Measurements from ENCODE around the gene AKAP11.
A peak's percentile ranks its signal among the peaks of the same experiment; 100 is the strongest.
"Not testable (repeated sequence)": the region's sequence is repeated elsewhere in the genome, so short reads cannot be mapped to it uniquely, and the experiment has no call there.

The AKAP11 gene, protein sequence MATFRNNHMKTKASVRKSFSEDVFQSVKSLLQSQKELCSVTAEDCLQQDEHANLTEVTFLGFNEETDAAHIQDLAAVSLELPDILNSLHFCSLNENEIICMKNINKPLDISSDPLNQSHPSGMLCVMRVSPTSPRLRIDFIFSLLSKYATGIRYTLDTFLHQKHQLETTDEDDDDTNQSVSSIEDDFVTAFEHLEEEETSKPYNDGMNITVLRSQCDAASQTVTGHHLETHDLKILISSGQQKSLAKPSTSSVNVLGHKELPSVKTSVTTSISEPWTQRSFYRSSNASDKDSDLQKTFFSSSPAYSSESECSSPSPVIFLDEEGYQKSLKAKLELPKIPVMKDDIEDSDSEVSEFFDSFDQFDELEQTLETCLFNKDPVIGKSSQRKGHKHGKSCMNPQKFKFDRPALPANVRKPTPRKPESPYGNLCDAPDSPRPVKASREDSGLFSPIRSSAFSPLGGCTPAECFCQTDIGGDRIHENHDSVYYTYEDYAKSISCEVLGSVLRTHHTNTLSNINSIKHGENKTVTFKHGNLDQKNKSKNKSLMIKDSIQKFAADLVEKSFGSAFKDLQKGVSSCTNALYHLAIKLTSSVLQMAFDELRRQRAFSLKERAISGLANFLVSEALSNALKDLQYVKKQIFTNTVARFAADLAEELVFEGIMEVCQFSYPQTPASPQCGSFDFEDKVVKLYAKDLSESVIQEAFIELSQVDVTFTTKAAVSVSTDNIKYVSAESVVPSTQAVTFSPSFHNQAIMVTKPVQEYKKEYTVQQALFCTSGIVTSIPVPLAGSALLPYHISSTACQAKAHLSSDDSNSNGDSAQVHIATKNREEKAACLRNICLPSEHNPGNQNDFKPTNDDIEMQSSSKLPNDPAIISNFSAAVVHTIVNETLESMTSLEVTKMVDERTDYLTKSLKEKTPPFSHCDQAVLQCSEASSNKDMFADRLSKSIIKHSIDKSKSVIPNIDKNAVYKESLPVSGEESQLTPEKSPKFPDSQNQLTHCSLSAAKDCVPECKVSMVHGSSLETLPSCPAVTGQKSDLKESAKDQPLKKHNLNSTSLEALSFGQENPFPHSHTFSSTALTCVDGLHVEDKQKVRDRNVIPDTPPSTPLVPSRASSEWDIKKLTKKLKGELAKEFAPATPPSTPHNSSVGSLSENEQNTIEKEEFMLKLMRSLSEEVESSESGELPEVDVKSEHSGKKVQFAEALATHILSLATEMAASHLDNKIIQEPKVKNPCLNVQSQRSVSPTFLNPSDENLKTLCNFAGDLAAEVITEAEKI (N-terminal part only)

DNA sequence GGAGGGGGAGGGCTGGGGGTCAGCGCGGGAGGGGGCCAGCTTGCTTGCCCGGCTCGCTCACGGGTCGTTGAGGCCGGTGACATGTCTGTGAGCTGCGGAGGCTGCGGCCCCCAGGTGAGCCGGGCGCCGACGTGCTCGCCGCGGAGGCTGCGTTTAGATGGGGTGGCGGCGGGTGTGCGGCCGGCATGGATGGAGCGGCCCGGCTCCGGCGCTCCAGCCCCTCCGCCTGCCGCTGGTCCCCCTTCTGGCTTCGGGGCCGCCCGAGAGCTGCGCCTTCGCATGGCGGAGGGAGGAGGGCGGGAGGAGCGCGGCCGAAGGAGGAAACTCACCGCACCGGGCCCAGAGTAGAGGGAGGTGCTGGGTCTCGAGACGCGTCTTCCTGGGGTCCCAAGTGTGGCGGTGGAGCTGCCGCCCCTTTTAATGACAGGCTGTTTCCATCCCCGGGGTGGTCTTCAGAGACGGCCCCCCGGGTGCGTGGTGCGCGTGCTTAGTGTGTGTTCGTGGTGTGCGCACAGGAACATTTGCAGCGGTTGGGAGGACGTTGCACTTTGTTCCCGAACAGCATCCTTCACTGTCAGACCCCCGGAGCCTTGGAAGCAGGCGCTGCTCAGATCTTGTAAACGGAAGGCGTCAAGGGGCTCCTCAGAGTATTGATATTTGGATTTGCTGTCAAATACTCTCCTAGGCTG, at the start of gene AKAP11:
Gene AKAP11 (plus strand): TSS at position 38 of the 689 bp plus-strand sequence. CDS start 14,197 bp downstream, outside the sequence.
- DNase-seq (ENCODE audit: low spot score): peak; percentile 72

DNA sequence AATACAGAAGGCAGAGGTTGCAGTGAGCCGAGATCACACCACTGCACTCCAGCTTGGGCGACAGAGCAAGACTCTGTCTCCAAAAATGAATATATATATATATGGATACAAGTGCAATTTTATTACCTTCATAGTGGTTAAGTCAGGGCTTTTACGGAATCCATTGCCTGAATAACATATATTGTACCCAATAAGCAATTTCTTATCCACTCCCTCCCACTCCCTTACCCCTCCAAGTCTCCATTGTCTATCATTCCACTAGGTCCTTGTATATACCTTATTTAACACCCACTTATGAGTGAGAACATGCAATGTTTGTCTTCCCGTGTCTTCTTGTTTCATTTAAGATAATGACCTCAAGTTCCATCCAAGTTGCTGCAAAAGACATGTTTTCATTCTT, 48.3 kb upstream of the AKAP11 start:
- DNase-seq (ENCODE audit: low spot score): no peak

DNA sequence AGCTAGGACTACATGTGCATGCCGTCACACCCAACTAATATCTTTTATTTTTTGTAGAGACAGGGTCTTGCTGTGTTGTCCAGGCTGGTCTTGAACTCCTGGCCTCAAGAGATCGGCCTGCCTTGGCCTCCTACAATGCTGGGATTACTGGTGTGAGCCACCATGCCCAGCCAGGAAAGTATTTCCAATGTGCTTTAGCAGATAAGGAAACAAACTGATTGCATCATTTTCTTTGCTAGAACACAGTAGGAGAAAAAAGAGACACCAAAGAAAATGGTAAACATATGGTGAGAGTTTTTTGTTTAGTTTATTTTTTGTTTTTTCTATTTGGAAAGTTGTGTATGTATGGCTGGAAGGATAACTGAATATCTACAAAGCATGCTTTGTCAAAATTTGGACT, 46.9 kb upstream of the AKAP11 start:
- DNase-seq (ENCODE audit: low spot score): no peak

GRCh38 chr13:42226759-42227158, 45.2 kb upstream of the AKAP11 start:
- DNase-seq (ENCODE audit: low spot score): not testable (repeated sequence)

GRCh38 chr13:42228527-42228926, 43.4 kb upstream of the AKAP11 start:
- no peak for DNase-seq (ENCODE audit: low spot score)

GRCh38 chr13:42229287-42229686, 42.7 kb upstream of the AKAP11 start:
- DNase-seq (ENCODE audit: low spot score): no peak

- DNase-seq (ENCODE audit: low spot score): no peak
Observed at GRCh38 chr13:42232671-42233070, 39.3 kb upstream of the AKAP11 start.

DNA sequence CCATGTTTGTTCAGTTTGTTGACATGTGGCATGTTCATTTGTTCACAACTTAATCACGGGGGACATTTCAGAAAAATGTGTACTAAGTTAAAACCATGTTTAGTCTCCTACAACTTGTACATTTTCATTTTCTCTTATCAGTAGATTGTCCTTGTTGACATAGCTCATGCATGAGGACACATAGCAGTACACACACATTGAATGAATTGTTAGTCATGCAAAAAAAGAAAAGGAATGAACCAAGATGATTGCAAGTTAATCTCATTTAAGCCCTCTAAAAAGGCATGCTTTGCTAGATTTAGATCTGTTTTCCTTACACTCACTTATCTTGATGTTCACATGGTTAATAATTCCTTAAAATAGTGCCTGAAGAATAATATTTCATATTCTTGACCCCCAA, 38.2 kb upstream of the AKAP11 start:
- no peak for DNase-seq (ENCODE audit: low spot score)

DNA sequence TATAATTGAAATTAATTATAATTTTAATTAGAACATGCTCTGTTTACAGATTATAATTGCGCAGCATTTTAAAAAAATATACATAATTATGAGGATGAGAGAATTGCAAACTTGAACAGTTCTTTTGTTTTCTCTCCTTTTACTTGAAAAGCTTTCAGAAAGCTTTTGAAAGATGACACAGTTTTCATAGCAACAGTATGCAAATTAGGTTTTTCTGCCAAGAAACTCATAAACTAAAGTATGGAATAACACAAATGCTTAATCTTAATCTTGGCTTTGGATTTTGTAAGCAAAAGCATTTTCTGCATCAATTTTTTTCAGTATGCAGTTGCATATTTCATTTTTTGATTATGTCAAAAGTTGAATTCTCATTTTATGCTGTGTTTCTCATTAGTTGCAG, 32.8 kb upstream of the AKAP11 start:
- DNase-seq (ENCODE audit: low spot score): no peak

GRCh38 chr13:42239644-42240043, 32.3 kb upstream of the AKAP11 start:
- no peak for DNase-seq (ENCODE audit: low spot score)

DNA sequence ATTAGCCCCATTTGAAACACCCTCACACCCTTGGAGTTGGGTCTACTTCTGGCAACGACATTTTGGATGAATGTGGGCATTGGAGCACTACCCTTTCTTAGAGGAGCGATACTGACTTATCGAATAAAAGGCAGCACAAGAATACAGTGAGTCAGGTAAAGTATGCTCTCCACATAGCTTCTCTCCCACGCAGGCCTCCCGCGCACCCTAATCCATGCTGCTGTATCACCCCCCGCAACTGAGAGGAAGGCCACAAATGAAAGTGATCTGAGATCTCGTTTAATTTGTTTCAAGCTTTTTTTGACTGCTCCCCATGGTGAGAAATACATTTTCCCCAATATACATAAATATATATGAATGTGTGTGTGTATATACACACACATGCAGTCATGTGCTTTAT, 25.4 kb upstream of the AKAP11 start:
- no peak for DNase-seq (ENCODE audit: low spot score)

GRCh38 chr13:42247883-42248282, 24.1 kb upstream of the AKAP11 start:
- no peak for DNase-seq (ENCODE audit: low spot score)

GRCh38 chr13:42255886-42256285, 16.1 kb upstream of the AKAP11 start:
- DNase-seq (ENCODE audit: low spot score): no peak

DNA sequence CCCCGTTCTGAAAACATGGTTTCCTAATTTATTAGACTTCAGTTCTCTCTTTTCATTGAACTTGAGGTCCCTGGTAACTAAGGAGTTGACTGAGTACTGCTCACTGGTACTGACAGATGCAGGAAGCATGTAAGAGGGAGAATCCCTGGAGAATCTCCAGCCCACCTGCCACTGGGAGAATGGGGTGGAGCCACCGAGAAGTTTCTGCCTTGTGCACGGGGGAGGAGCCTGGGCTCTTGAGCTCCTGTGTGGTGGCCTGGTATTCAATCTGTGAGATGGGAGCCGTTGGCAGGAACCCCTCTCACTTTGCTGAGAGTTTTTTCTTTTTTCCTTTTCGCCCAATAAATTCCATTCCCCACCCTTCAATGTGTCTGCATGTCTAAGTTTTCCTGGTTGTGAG, 13.2 kb upstream of the AKAP11 start:
- DNase-seq (ENCODE audit: low spot score): no peak

DNA sequence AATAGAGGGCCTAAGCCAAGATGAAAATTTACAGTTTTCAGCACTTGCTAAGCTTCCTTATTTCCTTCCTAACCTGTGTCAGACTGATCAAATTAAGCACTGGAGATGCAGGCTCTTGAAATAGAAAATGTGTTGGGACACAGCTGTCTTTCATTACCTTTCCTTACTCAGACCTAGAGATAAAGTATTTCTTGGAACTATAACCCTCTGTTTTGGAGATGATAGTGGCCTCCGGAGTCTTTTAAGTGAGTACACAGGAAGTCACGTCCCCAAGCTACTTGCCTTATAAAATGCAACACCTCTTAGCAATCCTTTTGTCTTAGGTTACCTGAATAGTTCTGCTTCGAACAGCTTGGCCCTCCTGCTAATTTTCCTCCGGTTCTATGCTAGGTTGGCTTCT, 12.4 kb upstream of the AKAP11 start:
- DNase-seq (ENCODE audit: low spot score): no peak

- DNase-seq (ENCODE audit: low spot score): no peak
Observed at GRCh38 chr13:42260903-42261654, 10.9 kb upstream of the AKAP11 start.

- DNase-seq (ENCODE audit: low spot score): peak; percentile 32
Observed at GRCh38 chr13:42266473-42266872, 5.5 kb upstream of the AKAP11 start.

DNA sequence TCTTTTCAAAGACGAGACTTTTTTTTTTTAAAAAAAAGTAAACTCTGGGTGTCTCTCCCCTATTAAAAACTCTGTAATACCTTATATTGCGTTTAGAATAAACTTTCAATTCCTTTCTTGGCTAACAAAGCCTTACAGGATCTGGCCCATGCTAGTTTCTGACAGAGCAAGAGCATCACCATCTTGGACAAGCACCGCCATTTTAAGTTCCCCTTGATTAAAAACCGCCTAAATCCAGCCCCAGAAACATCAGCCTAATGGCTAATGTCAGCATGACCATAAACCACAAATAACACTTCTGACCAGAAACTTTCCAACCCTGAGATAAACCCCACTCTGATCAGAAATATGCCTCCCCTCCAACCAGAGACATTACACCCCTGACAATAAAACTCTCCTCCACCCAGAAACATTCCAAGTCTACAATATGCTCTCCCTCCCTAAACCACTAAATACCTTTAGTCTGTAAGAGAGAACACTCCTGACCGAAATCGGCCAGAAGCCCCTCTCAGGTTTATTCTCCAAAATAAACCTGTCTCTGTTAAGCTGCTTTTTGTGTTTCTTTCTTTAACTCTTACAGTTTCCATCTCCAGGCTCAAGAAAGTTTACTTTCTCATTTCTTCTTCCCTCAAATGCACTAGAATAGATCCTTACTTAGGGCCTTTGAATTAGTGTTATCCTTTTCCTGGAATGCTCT, 1.6 kb upstream of the AKAP11 start:
- DNase-seq (ENCODE audit: low spot score): no peak

- DNase-seq (ENCODE audit: low spot score): no peak
Observed at GRCh38 chr13:42270857-42271215, 1.1 kb upstream of the AKAP11 start.

DNA sequence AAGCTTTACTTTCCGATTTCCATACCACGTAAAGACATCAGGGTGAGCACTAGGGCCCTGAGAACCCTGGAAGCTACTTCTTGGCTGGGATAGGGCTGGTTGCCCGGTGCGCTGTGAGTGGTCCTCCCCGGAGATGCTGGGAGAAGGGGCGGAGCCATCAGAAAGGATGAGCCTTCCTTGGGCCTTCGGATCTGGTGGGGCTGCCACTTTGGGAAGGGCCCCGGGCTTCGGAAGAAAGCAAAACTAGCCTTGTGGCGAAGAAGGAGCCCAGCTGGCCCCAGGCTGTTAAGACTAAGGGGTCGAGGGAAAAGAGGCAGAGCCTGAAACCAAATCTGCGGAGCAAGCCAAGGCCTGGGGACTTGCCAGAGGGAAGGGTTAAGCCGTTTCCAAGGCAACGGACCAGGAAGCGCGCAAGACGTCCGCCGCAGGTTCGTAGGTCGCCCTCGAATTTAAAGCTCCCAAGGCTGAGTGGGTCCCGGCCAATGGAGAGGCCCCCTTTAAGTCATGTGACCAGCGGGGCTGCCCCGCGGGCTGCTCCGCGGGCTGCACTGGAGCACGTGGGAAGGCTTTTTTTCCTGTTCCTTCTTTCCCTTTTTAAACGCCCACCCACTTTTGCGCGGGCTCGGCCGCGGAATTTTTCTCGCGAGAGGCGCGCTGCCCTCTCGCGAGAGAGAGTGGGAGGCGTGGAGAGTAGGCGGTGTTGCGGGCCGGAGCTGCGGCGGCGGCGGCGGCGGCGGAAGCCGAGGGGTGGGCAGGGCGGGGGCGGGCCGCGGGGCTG, 426 bp upstream of the AKAP11 start:
- peak; percentile 97 for DNase-seq (ENCODE audit: low spot score)
